ENCODE results near the gene CLDN24. TPM values are rescaled to one million over a fixed set of nuclear protein-coding genes. Genes with fewer than 3 reads are reported as not detected.

CLDN24 gene
- total RNA-seq, 2 donors from 2014 or later = not detected

- DNase-seq = no peak
- Histone ChIP-seq H3K27ac (ENCODE audit: low read depth, low read length) (no peak overlapping the region), H3K27me3 (ENCODE audit: control insufficient read depth, insufficient read depth, low read length, poor library complexity, severe bottlenecking) (no peaks in the 10 kb centered on the region), H3K9me3 (ENCODE audit: control insufficient read depth, low read length) (no peaks in the 10 kb centered on the region), H3K4me1 (ENCODE audit: control insufficient read depth, insufficient read depth, low read length) (peaks cover 8% of the 10 kb centered on the region), H3K36me3 (ENCODE audit: control insufficient read depth, insufficient read depth, low read length) (no peaks in the 10 kb centered on the region), H3K4me3 (ENCODE audit: low read length) (no peak overlapping the region), H3K9ac (ENCODE audit: extremely low read depth, low read length, poor library complexity, severe bottlenecking) (no peak overlapping the region)
- WGBS, 2 experiments (ENCODE audit: insufficient coverage in 1 of 2, insufficient read length in 1 of 2) = 89 to 92% methylated on average over 9 of the region's 9 CpGs
- peaks cover 3% of the 10 kb centered on the region for H3K27me3 Mint-ChIP-seq (ENCODE audit: insufficient read depth)
- H3K27ac Mint-ChIP-seq = no peak overlapping the region
- peaks cover 20% of the 10 kb centered on the region for H3K4me1 Mint-ChIP-seq
- no peaks in the 10 kb centered on the region for H3K36me3 Mint-ChIP-seq (ENCODE audit: low read depth)
- H3K4me3 Mint-ChIP-seq = no peak overlapping the region
- no peak for TF ChIP-seq CTCF (conservative IDR thresholded peaks at IDR 0.05)
- no peaks in the 10 kb centered on the region for H3K9me3 Mint-ChIP-seq
These were observed 32.0 kb upstream of the CLDN24 start for GRCh38 chr4:183354219-183354618.

DNA sequence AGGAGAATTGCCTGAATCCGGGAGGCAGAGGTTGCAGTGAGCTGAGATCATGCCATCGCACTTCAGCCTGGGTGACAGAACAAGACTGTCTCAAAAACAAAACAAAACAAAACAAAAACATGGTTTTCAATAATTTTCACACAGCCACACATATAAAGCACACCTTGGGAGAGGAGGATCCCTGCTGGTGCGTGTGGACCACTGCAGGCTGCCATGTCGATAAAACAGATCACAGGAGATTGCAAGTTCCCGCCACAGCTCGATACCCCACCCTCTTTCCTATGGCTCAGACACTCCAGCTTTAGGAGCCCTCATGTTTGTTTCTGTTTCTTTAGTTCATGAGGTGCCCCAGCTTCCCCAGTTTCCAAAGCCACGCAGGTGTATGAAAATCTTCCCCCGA lies 31.3 kb upstream of the CLDN24 start:
- no peaks in the 10 kb centered on the region for H3K36me3 Mint-ChIP-seq (ENCODE audit: low read depth)
- H3K4me3 Mint-ChIP-seq = no peak overlapping the region

GRCh38 chr4:183352546-183352945 lies 30.3 kb upstream of the CLDN24 start:
- H3K4me1 Mint-ChIP-seq = peaks cover 17% of the 10 kb centered on the region
- Histone ChIP-seq H3K4me1 (ENCODE audit: control insufficient read depth, insufficient read depth, low read length) (peaks cover 8% of the 10 kb centered on the region), H3K27ac (ENCODE audit: low read depth, low read length) (no peak overlapping the region), H3K9ac (ENCODE audit: extremely low read depth, low read length, poor library complexity, severe bottlenecking) (no peak overlapping the region), H3K9me3 (ENCODE audit: control insufficient read depth, low read length) (no peaks in the 10 kb centered on the region), H3K27me3 (ENCODE audit: control insufficient read depth, insufficient read depth, low read length, poor library complexity, severe bottlenecking) (no peaks in the 10 kb centered on the region), H3K36me3 (ENCODE audit: control insufficient read depth, insufficient read depth, low read length) (no peaks in the 10 kb centered on the region), H3K4me3 (ENCODE audit: low read length) (no peak overlapping the region)
- H3K27me3 Mint-ChIP-seq (ENCODE audit: insufficient read depth) = peaks cover 3% of the 10 kb centered on the region
- H3K27ac Mint-ChIP-seq = no peak overlapping the region
- DNase-seq = no peak
- no peak for TF ChIP-seq CTCF (conservative IDR thresholded peaks at IDR 0.05)
- no peak overlapping the region for H3K4me3 Mint-ChIP-seq
- 94 to 97% methylated on average over 3 to 5 of the region's 5 CpGs for WGBS, 2 experiments (ENCODE audit: insufficient coverage in 1 of 2, insufficient read length in 1 of 2)
- no peaks in the 10 kb centered on the region for H3K36me3 Mint-ChIP-seq (ENCODE audit: low read depth)
- no peaks in the 10 kb centered on the region for H3K9me3 Mint-ChIP-seq

More for the DNA sequence above, 31.3 kb upstream of the CLDN24 start:
- H3K27ac Mint-ChIP-seq = no peak overlapping the region
- no peaks in the 10 kb centered on the region for H3K36me3 ChIP-seq (ENCODE audit: control insufficient read depth, insufficient read depth, low read length)
- H3K4me1 ChIP-seq (ENCODE audit: control insufficient read depth, insufficient read depth, low read length) = peaks cover 8% of the 10 kb centered on the region
- no peak overlapping the region for H3K9ac ChIP-seq (ENCODE audit: extremely low read depth, low read length, poor library complexity, severe bottlenecking)
- no peaks in the 10 kb centered on the region for H3K9me3 ChIP-seq (ENCODE audit: control insufficient read depth, low read length)
- peaks cover 18% of the 10 kb centered on the region for H3K4me1 Mint-ChIP-seq
- peaks cover 3% of the 10 kb centered on the region for H3K27me3 Mint-ChIP-seq (ENCODE audit: insufficient read depth)
- no peak overlapping the region for H3K27ac ChIP-seq (ENCODE audit: low read depth, low read length)
- DNase-seq = no peak
- TF ChIP-seq CTCF (conservative IDR thresholded peaks at IDR 0.05) = peak; percentile 54
- WGBS, 2 experiments (ENCODE audit: insufficient coverage in 1 of 2, insufficient read length in 1 of 2) = 86 to 87% methylated on average over 5 to 8 of the region's 8 CpGs
- no peaks in the 10 kb centered on the region for H3K9me3 Mint-ChIP-seq
- no peak overlapping the region for H3K4me3 ChIP-seq (ENCODE audit: low read length)
- no peaks in the 10 kb centered on the region for H3K27me3 ChIP-seq (ENCODE audit: control insufficient read depth, insufficient read depth, low read length, poor library complexity, severe bottlenecking)
